Hematopoietic multipotent progenitor cell treated with erythropoietin and hydrocortisone succinate and interleukin-3 and kit ligand, for 17 days (in vitro differentiated cells): ENCODE data around the gene ANXA7.
"Not testable (repeated sequence)": the region's sequence is repeated elsewhere in the genome, so short reads cannot be mapped to it uniquely, and the experiment has no call there.

Experiments
- DNase-seq: peaks from one replicate; pipeline ENCODE4 v3.0.0-alpha.2; 2015; ENCODE audit warnings: low spot score

The ANXA7 gene

DNA sequence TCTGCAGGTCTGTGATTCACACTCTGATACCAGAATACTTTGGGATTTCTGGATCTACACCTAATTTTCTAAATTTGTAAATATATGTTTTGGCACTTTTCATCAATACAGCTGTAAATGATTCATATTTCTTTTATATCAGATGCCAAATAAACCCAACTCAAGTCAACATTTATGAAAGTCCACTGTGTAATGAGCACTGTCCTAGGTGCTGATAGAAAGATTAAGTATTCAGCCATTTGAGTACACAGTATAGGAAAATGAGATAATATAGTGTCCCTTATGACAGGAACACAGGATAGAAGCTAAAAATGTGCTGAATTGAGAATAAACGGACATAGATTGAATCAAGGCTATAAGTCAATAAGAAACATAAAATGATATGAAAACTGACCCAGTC is 6.4 kb downstream of the ANXA7 start:
- DNase-seq, result no peak

DNA sequence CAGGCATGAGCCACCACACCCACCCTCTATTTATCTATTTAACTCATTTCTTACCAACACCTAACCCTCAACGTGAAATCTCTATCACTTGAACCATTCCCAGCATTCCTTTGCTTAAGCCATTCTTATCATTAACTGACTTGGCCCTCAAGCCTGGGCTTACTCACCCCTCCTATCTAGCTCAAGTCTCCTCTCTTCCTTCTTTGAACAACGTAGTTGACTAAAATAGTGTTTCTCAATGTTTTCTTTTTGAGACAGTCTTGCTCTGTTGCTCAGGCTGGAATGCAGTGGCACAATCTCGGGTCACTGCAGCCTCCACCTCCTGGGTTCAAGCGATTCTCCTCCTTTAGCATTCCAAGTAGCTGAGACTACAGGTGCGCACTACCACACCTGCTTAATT is 7.0 kb downstream of the ANXA7 start:
- peak; percentile 29 for DNase-seq

DNA sequence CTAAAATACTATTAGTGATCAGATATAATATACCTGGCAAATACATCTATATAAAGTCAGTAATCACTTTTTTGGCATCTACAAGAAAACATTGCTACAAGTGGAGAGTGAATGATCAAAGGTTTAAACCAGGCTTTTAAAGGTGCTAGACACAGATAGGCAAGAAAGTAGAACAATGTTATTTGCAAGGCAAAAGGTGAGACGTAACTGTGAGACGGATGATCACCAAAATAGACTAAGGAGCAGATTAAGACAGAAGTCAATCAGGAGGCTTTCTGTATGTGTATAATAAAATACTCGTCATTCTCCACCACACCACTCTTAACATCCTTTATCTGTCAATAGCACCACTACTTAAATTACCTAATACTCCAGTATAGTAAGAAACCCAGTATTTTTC is 8.3 kb downstream of the ANXA7 start:
- DNase-seq, result no peak

GRCh38 chr10:73404690-73405089 is 9.2 kb downstream of the ANXA7 start:
- DNase-seq, result no peak

GRCh38 chr10:73401636-73402035 is 12.2 kb downstream of the ANXA7 start:
- no peak for DNase-seq

GRCh38 chr10:73399063-73399462 is 14.8 kb downstream of the ANXA7 start:
- no peak for DNase-seq

GRCh38 chr10:73398024-73398423 is 15.8 kb downstream of the ANXA7 start:
- DNase-seq, result no peak

GRCh38 chr10:73394325-73394724 is 19.5 kb downstream of the ANXA7 start:
- not testable (repeated sequence) for DNase-seq

- DNase-seq, result no peak
Observed at GRCh38 chr10:73388228-73388627, 25.6 kb downstream of the ANXA7 start.

DNA sequence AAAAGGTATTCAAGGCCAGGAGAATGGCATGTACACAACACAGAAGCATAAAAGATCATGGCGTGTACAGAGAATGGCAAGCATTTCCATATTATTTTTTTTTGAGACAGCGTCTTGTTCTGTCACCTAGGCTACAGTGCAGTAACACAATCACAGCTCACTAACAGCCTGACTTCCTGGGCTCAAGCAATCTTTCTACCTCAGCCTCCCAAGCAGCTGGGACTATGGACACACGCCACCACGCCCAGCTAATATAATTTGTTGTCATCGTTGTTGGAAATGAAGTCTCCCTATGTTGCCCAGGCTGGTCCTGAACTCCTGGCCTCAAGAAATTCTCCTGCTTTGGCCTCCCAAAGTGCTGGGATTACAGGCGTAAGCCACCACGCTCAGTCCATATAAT is 27.3 kb downstream of the ANXA7 start:
- DNase-seq, result no peak

- no peak for DNase-seq
Observed at GRCh38 chr10:73379064-73379748, 34.7 kb downstream of the ANXA7 start.

GRCh38 chr10:73376679-73377078 is 37.2 kb downstream of the ANXA7 start:
- no peak for DNase-seq

- DNase-seq, result no peak
Observed at GRCh38 chr10:73368238-73368637, 45.6 kb downstream of the ANXA7 start.

- no peak for DNase-seq
Observed at GRCh38 chr10:73366381-73367298, 47.2 kb downstream of the ANXA7 start.

DNA sequence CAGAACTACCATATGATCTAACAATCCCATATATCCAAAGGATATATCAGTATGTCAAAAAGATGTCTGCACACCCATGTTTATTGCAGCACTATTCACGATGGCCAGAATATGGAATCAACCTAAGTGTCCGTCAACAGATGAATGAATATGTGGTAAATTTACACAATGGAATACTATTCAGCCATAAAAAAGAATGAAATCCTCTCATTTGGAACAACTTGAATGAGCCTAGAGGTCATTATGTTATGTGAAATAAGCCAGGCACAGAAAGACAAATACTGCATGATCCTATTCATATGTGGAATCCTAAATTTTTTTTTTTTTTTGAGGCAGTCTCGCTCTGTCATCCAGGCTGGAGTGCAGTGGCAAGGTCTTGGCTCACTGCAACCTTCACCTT is 48.9 kb downstream of the ANXA7 start:
- DNase-seq, result no peak

GRCh38 chr10:73359492-73359891 is 54.4 kb downstream of the ANXA7 start:
- DNase-seq, result no peak

GRCh38 chr10:73358331-73359279 is 55.3 kb downstream of the ANXA7 start, which contains the start of gene CFAP70:
Gene CFAP70 (minus strand): TSS chr10:73358864. CDS start chr10:73354796, 4,068 bp downstream.
- peak; percentile 94 for DNase-seq

DNA sequence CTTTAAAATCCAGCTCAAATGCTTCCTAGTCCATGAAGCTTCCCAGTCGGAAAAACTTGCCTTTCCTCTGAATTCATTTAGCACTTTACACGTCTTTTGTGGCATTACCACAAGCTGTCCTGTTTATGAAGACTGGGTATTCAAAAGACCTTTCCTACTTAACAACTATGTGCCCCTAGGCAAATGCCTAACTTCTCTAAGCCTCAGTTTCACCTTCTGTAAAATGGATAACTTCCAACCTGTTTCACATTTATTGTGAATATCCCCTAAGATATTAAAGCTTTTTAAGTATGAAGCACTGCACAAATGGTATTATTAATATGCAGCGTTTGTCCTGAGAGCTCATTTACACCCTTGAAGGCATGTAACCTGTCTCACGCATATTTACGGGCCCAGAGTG is 56.0 kb downstream of the ANXA7 start:
- no peak for DNase-seq

DNA sequence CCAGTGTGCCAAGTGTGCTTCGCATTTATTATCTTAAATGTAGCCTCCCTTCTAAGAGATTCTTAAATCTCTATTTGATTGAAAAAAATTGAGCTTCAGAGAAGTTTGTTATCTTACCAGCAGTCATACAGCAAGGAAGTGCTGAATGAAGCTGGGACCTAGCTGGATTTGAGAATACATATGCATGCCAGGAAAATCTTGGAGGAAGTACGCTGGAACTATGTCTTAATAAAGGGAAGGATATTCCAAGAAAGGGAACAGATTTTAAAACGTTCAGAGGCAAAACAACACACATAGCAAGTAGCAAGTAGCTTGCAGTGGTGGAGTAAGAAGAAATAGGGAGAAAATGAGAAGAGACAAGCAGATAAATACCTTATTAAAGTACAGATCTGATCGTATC is 56.7 kb downstream of the ANXA7 start:
- no peak for DNase-seq

- no peak for DNase-seq
Observed at GRCh38 chr10:73344269-73344668, 69.6 kb downstream of the ANXA7 start.

DNA sequence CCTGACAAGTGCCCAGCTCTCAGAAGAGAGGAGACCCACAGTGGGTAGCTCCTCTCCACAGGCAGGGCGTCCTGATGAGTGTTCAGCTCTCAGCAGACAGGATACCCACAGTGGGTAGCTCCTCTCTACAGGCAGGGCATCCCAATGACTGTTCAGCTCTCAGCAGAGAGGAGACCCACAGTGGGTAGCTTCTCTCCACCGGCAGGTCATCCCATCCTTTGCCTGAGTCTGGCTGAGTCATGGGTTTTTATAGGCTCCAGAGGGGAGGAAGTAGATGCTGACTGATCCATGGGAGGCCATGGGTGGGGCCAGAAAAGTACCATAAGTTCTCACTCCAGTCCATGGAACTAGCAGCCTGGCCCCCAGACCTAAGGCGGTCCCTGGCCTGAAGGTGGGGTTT is 73.7 kb downstream of the ANXA7 start:
- no peak for DNase-seq

DNA sequence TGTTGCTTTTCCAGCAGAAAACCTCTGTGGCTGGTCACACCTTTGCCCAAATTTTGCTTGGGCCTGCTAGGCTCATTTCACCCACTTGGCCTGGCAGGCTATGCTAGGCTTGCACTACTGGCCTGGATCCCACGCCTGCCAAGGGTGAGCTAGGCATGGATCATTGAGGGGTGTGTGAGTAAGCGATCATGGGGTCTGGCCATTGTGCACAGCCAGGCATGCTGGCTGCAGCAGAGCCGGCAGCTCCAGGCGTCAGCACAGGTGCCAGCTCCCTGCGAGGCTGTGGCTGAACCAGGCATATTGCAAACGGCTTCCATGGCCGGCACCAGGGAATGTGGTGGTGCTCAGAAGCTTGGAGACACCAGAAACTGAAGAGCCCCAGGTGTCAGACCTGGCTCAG is 74.4 kb downstream of the ANXA7 start:
- no peak for DNase-seq
